Body of pancreas (tissue), 4 donors: ENCODE data around the gene YARS2. TPM values are rescaled to one million over a fixed set of nuclear protein-coding genes. Genes with fewer than 3 reads are reported as not detected.

Experiments used
- ATAC-seq: fragments of 150-250 bp; one replicate; pipeline ENCODE4 v1.9.1; 2016
- DNase-seq, 4 donors: peaks; one replicate each; pipeline ENCODE4 v3.0.0-alpha.2; 2019
- H3K27ac ChIP-seq, 4 donors: fragments of 200-600 bp; sonication (generic); 1 replicate in 3 of 4; 2 replicates in 1 of 4; pipeline versions ENCODE4 v1.5.1 to v1.6.1; 2016 to 2019; ENCODE audit warnings: mild to moderate bottlenecking in 1 of 4, mixed read lengths in 1 of 4, moderate library complexity in 1 of 4
- H3K27me3 ChIP-seq, 2 donors: fragments of 200-600 bp; sonication (generic); one replicate each; pipeline ENCODE4 v1.6.0; 2016; ENCODE audit warnings: mild to moderate bottlenecking in 1 of 2
- H3K36me3 ChIP-seq, 2 donors: fragments of 200-600 bp; sonication (generic); replicated peaks in 1 of 2; 2 replicates each; pipeline ENCODE4 v1.5.1; 2016; ENCODE audit warnings: low read depth in 2 of 2; ENCODE audit not compliant: insufficient read depth in 1 of 2
- H3K4me1 ChIP-seq: fragments of 200-600 bp; sonication (generic); one replicate; pipeline ENCODE4 v1.6.0; 2016
- H3K4me3 ChIP-seq, 2 donors: fragments of 200-600 bp; sonication (generic); 1 replicate in 1 of 2; 2 replicates in 1 of 2; pipeline ENCODE4 v1.5.1; 2016 to 2019
- H3K9me3 ChIP-seq, 3 donors: fragments of 200-600 bp; sonication (generic); 1 replicate in 2 of 3; 2 replicates in 1 of 3; pipeline ENCODE4 v1.5.1; 2016
- POLR2A ChIP-seq, 3 donors: fragments of 450-650 bp; IDR thresholded peaks; one replicate each; pipeline ENCODE4 v1.6.1; 2016; ENCODE audit warnings: antibody characterized with exemption in 3 of 3, mild to moderate bottlenecking in 2 of 3
- WGBS, 2 donors: methylation state at CpG; one replicate each; pipeline ENCODE4 v1.1.5; 2017; 5-methylcytosine and 5-hydroxymethylcytosine counted together
- intact Hi-C: fragments of 100-400 bp; cut with DNase I; formaldehyde crosslinking; loops from one replicate; pipeline ENCODE4 v1.15.1; 2023
- total RNA-seq, 2 donors: library from RNA; depleted of rRNA; stranded (reverse); fragments of >200 nt; gene quantifications; one replicate each; pipeline ENCODE4 v1.1.0, GENCODE V29; 2016
- TF ChIP-seq, protein P1 (sequence below), 7 experiments: fragments of 450-650 bp in 4 of 7; fragments of 200-600 bp in 3 of 7; sonication (generic) in 3 of 7; IDR thresholded peaks; one replicate each; pipeline ENCODE4 v1.5.1; 2016 to 2019; ENCODE audit warnings: antibody characterized with exemption in 7 of 7

YARS2 gene
- total RNA-seq, 2 donors from 2014 or later = 8.6 to 16.9 TPM

DNA sequence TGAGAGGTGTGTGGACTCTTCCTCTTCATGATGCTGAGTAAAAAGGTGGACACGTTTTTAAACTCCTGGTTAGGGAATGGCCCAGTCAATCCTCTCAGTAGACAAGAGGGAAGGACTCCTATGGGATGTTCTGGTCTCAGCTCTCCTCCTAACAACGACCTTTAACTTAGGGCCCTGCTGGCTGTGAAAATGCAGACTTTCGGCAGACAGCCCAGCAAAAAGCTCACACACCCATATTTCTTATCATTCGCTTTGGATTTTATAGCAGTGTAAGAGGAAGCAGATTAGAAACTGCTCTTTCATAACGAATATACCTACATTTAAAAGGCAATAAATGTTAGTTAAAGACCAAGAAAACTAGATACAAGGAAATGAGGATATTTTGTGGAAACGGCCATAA, 18.0 kb upstream of the YARS2 start:
- no peaks in the 10 kb centered on the region for H3K27me3 ChIP-seq
- H3K27ac ChIP-seq = no peak overlapping the region
- no peak for ATAC-seq
- no peaks in the 10 kb centered on the region for H3K36me3 ChIP-seq
- no peaks in the 10 kb centered on the region for H3K4me1 ChIP-seq
- intact Hi-C loops = no loop called here
- 34 to 46% methylated on average over 6 of the region's 6 CpGs for WGBS, 2 donors
- H3K4me3 ChIP-seq = no peak overlapping the region
- H3K9me3 ChIP-seq = no peaks in the 10 kb centered on the region
- DNase-seq = no peak
- no peak for TF ChIP-seq POLR2A (IDR thresholded peaks at IDR 0.05)
- TF ChIP-seq, protein P1, sequence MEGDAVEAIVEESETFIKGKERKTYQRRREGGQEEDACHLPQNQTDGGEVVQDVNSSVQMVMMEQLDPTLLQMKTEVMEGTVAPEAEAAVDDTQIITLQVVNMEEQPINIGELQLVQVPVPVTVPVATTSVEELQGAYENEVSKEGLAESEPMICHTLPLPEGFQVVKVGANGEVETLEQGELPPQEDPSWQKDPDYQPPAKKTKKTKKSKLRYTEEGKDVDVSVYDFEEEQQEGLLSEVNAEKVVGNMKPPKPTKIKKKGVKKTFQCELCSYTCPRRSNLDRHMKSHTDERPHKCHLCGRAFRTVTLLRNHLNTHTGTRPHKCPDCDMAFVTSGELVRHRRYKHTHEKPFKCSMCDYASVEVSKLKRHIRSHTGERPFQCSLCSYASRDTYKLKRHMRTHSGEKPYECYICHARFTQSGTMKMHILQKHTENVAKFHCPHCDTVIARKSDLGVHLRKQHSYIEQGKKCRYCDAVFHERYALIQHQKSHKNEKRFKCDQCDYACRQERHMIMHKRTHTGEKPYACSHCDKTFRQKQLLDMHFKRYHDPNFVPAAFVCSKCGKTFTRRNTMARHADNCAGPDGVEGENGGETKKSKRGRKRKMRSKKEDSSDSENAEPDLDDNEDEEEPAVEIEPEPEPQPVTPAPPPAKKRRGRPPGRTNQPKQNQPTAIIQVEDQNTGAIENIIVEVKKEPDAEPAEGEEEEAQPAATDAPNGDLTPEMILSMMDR (IDR thresholded peaks at IDR 0.05) = no peak

DNA sequence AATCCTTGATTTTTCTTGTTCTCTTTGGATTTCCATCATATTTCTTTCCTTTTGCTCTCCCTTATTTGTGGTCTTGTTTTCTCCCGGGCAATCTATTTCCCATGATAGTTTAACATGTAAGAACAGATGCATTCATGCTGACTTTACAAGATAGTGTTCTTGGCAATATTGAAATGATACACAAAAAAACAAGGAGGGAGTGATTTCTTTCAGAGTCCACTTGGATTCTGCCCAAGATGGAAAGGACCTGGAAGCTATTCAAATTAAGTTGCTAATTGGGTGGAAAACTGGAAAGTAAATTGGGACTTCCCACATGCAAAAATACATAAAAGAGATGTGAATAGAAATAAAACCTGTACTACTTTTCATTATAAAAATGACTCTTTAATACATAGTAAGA, 14.4 kb upstream of the YARS2 start:
- ATAC-seq (no peak), DNase-seq (no peak)
- TF ChIP-seq POLR2A (IDR thresholded peaks at IDR 0.05) = no peak
- TF ChIP-seq, protein P1 (IDR thresholded peaks at IDR 0.05) = no peak
- no peaks in the 10 kb centered on the region for H3K9me3 ChIP-seq
- no peaks in the 10 kb centered on the region for H3K27me3 ChIP-seq
- intact Hi-C loops = no loop called here
- no peaks in the 10 kb centered on the region for H3K36me3 ChIP-seq
- H3K4me1 ChIP-seq = no peaks in the 10 kb centered on the region
- 48 to 49% methylated on average over 1 of the region's 1 CpG for WGBS, 2 donors
- no peak overlapping the region for H3K27ac ChIP-seq
- H3K4me3 ChIP-seq = no peak overlapping the region

DNA sequence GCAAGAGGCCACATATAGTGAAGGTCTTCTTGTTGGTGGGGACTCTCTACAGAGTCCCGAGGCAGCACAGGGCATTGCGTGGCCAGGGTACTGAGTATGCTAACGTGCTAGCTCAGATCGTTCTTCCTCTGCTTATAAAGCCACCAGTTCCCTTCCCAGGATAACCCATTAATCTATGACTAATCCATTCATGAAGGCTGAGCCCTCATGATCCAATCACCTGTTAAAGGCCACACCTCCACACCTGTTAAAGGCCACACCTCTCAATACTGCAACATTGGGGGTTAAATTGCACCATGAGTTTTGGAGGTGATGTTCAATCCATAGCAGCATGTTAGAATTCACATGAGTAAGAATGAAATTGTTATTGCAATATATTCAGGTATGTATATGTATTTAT, 12.8 kb upstream of the YARS2 start:
- H3K27me3 ChIP-seq = no peaks in the 10 kb centered on the region
- 46 to 56% methylated on average over 3 to 4 of the region's 4 CpGs for WGBS, 2 donors
- H3K27ac ChIP-seq = no peak overlapping the region
- no peaks in the 10 kb centered on the region for H3K36me3 ChIP-seq
- intact Hi-C loops = loop anchor here (10.0 kb wide), 1 partner anchor 1236 kb away; no protein-coding TSS in a partner anchor
- no peak for ATAC-seq
- no peak overlapping the region for H3K4me3 ChIP-seq
- no peaks in the 10 kb centered on the region for H3K9me3 ChIP-seq
- TF ChIP-seq, protein P1 (IDR thresholded peaks at IDR 0.05) = no peak
- TF ChIP-seq POLR2A (IDR thresholded peaks at IDR 0.05) = no peak
- no peaks in the 10 kb centered on the region for H3K4me1 ChIP-seq
- no peak for DNase-seq

DNA sequence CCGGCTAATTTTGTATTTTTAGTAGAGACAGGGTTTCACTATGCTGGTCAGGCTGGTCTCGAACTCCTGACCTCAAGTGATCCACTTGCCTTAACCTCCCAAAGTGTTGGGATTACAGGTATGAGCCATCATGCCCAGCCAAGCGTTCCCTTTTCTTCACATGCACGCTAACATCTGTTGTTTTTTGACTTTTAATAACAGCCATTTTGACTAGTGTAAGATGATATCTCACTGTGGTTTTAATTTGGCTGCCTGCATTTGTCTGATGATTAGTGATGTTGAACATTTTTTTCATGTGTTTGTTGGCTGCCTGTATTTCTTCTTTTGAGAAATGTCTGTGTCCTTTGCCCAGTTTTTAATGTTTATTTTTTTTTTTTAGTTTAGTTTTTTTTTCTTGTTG, 10.2 kb upstream of the YARS2 start:
- Histone ChIP-seq H3K27me3 (no peaks in the 10 kb centered on the region), H3K4me3 (no peak overlapping the region), H3K9me3 (no peaks in the 10 kb centered on the region), H3K4me1 (no peaks in the 10 kb centered on the region), H3K36me3 (no peaks in the 10 kb centered on the region), H3K27ac (no peak overlapping the region)
- no peak for DNase-seq
- no peak for ATAC-seq
- no peak for TF ChIP-seq POLR2A (IDR thresholded peaks at IDR 0.05)
- TF ChIP-seq, protein P1 (IDR thresholded peaks at IDR 0.05) = no peak
- WGBS, 2 donors = 75 to 84% methylated on average over 4 of the region's 4 CpGs
- intact Hi-C loops = loop anchor here (10.0 kb wide), 1 partner anchor 1239 kb away; no protein-coding TSS in a partner anchor

DNA sequence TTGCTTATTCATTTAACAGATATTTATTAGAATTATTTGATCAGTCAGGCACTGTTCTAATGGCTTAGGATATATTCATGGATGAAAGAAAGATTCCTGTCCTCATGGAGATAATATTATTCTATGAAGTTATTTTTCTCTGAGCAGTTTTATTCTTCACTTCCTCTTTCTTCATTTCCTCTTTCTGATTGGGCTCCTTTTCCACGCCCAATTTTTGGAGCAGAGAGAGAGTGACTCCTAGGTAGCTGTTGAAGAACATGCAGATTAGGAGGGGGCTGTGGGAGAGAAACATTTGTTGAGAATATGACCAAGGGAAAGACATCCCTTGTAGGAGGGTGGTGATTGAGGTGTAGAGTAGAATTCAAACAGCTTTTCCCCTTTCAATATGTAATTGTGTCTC, 6.0 kb upstream of the YARS2 start:
- 23 to 29% methylated on average over 1 of the region's 1 CpG for WGBS, 2 donors
- H3K27me3 ChIP-seq = no peaks in the 10 kb centered on the region
- no peak overlapping the region for H3K27ac ChIP-seq
- TF ChIP-seq, protein P1 (IDR thresholded peaks at IDR 0.05) = no peak
- TF ChIP-seq POLR2A (IDR thresholded peaks at IDR 0.05) = no peak
- ATAC-seq (no peak), DNase-seq (no peak)
- no peaks in the 10 kb centered on the region for H3K36me3 ChIP-seq
- no peaks in the 10 kb centered on the region for H3K4me1 ChIP-seq
- no peaks in the 10 kb centered on the region for H3K9me3 ChIP-seq
- intact Hi-C loops = loop anchor here (10.0 kb wide), 1 partner anchor 1243 kb away; no protein-coding TSS in a partner anchor
- no peak overlapping the region for H3K4me3 ChIP-seq
